ENCODE measurements around the gene MRPL14. TPM values are rescaled to one million over a fixed set of nuclear protein-coding genes. Genes with fewer than 3 reads are reported as not detected.

Gene MRPL14
- 41.2 TPM for total RNA-seq

GRCh38 chr6:44127186-44128019, at the start of gene MRPL14, which contains the start of gene TMEM63B:
Gene MRPL14, minus strand, starts transcription at chr6:44127452. Its CDS starts 10,841 bp downstream, at chr6:44116611.
Gene TMEM63B, plus strand, starts transcription at chr6:44127554. Its CDS starts 7,031 bp downstream, at chr6:44134585.
- peak; percentile 99 for DNase-seq (ENCODE audit: low spot score in 2 of 2)
- FAIRE-seq, result no peak

- FAIRE-seq, result no peak
- no peak for DNase-seq (ENCODE audit: low spot score in 2 of 2)
Measured at GRCh38 chr6:44176130-44176761, 49.0 kb upstream of the MRPL14 start.

- DNase-seq (ENCODE audit: low spot score in 2 of 2) (peak; percentile 66 to 92), FAIRE-seq (no peak)
Measured at GRCh38 chr6:44172731-44173500, 45.7 kb upstream of the MRPL14 start.

DNA sequence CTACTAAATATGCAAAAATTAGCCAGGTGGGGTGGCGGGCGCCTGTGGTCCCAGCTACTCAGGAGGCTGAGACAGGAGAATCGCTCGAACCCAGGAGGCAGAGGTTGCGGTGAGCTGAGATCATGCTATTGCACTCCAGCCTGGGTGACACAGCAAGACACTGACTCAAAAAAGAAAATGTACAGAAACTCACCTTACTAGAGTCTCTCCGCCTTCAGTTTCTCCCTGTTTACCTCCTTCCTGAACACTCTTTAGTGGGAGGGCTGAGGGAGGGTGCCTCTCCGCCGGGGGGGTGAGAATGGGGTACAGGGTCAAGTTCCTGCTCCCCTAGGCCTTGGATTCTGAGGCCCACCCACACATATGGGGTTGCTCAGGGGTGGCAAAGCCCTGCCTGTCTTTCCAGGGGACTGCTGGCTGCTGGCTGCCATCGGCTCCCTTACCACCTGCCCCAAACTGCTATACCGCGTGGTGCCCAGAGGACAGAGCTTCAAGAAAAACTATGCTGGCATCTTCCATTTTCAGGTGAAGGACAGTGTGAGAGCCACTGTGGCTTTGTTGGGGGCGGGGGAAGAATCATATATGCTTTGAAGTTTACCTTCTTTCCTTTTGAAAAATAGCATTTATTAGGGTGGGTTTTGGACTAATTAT, 44.8 kb upstream of the MRPL14 start:
- DNase-seq (ENCODE audit: low spot score in 2 of 2), result no peak
- no peak for FAIRE-seq

DNA sequence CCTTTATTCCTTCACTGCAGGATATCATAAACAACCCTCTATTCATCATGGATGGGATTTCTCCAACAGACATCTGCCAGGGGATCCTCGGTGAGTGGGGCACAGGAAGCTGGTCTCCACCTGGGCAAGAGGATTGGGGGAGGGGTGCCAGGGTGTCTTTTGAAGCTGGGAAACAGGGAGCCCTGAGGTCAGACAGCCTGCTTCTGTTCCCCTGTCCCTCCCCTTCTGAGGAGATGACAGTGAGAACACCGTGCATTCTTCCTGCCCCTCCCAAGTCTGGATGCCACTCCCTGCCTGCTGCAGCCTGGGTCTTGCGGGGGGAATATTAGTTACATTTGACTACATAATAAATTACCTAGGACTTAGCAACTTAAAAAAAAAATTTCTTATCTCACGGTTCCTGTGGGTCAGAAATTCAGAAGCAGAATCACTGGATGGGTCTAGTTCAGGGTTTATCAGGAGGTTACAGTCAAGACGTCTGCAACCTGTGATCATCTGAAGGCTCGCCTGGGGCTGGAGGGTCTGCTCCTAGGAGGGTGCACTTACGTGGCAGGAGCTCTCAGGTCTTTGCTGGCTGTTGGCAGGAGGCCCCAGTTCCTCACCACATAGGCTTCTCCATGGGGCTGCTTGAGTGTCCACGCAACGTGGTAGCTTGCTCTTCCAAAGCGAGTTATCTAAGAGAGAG, 42.8 kb upstream of the MRPL14 start:
- no peak for DNase-seq (ENCODE audit: low spot score in 2 of 2)
- FAIRE-seq, result no peak

GRCh38 chr6:44169154-44169553, 41.9 kb upstream of the MRPL14 start:
- DNase-seq (ENCODE audit: low spot score in 2 of 2) (no peak), FAIRE-seq (no peak)

DNA sequence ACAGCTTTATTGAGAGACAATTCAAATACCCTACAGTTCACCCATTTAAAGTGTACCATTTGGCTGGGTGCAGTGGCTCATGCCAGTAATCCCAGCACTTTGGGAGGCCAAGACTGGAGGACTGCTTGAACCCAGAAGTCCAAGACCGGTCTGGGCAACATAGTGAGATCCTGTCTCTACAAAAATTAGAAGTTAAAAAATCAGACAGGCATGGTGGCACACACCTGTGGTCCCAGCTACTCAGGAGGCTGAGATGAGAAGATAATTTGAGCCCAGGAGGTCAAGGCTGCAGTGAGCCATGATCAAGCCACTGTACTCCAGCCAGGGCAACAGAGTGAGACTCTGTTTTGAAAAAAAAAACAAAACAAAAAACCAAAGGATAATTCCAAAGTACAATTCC, 40.3 kb upstream of the MRPL14 start:
- FAIRE-seq (no peak), DNase-seq (ENCODE audit: low spot score in 2 of 2) (no peak)

GRCh38 chr6:44166591-44167184, 39.4 kb upstream of the MRPL14 start:
- no peak for FAIRE-seq

DNA sequence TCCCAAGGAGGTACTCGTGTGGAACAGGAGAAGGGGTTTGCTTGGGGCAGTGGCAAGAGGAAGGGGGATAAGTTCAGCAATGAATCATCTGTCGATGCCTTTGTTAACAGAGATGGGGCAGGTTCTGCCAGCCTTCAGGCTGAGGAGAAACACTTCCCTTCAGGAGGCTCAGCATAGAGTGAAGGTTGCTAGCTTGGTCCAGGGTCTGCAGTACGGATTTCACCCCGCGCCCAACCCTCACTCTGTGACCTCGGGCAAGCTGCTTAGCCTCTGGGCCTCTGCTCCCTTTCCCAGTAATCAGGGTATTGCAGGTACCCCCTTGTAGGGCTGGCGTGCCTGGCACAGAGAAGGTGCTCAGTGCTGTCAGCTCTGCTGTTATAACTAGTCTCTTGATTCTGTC, 38.9 kb upstream of the MRPL14 start:
- DNase-seq (ENCODE audit: low spot score in 2 of 2) (no peak), FAIRE-seq (no peak)

More at GRCh38 chr6:44166591-44167184, 39.4 kb upstream of the MRPL14 start:
- no peak for DNase-seq (ENCODE audit: low spot score in 2 of 2)

- FAIRE-seq (no peak), DNase-seq (ENCODE audit: low spot score in 2 of 2) (no peak)
Measured at GRCh38 chr6:44162876-44163625, 35.8 kb upstream of the MRPL14 start.

DNA sequence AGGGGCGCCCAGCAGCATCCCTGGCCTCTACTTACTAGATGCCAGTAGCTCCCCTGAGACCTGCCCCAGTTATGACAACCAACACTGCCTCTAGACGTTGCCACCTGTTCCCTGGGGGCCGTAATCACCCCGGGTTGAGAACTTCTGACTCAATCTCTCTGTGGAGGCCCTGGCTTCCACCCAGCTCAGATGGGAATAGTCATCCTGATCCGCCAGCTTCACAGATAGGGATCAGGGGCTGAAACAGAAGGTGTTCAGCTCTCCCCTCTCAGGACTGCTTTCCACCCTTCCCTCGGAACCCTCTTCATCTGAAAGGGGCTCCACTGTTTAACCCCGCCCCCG, 34.7 kb upstream of the MRPL14 start:
- DNase-seq (ENCODE audit: low spot score in 2 of 2) (no peak), FAIRE-seq (no peak)

DNA sequence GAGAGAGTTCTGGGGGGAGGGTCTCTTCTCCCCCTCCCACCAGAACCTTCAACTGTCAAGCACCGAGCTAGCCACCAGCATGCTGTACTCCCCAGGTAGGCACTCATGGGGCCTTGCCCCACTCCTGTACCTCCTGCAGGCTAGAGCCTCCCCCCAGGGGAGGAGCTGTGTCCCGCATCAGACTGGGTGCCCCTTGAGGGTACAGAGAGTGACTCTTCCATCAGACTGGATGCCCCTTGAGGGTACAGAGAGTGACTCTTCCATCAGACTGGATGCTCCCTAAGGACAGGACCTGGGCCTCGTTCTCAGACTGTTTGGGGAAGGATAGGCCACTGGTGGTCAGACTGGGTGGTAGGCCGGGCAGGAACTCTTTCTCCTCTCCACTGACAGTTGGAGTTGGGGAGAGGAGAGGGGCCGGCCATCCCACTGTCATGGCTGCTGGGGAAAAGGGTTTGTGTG, 31.5 kb upstream of the MRPL14 start, which contains the start of gene CAPN11:
CAPN11 (plus strand) TSS at position 51 of the 459 bp plus-strand sequence; CDS start at position 80, 29 bp downstream.
- DNase-seq (ENCODE audit: low spot score in 2 of 2), result no peak
- FAIRE-seq, result no peak

DNA sequence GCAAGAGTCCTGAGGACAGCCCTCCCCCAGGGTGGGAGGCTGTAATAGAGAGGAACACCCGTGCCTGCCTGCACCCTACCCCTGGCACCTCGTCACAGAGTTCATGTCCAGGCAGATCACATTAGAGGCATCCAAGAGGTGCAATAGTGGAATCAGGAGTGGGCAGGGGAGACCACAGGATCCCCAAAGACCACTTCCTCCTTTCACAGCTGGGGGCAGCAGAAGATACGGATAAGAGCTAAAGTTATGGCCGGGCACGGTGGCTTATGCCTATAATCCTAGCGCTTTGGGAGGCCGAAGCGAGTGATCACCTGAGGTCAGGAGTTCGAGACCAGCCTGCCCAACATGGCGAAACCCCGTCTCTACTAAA, 29.9 kb upstream of the MRPL14 start:
- no peak for DNase-seq (ENCODE audit: low spot score in 2 of 2)
- no peak for FAIRE-seq

- DNase-seq (ENCODE audit: low spot score in 2 of 2), result no peak
- FAIRE-seq, result no peak
Measured at GRCh38 chr6:44156494-44157151, 29.4 kb upstream of the MRPL14 start.

- FAIRE-seq (no peak), DNase-seq (ENCODE audit: low spot score in 2 of 2) (no peak)
Measured at GRCh38 chr6:44154067-44154466, 26.8 kb upstream of the MRPL14 start.

DNA sequence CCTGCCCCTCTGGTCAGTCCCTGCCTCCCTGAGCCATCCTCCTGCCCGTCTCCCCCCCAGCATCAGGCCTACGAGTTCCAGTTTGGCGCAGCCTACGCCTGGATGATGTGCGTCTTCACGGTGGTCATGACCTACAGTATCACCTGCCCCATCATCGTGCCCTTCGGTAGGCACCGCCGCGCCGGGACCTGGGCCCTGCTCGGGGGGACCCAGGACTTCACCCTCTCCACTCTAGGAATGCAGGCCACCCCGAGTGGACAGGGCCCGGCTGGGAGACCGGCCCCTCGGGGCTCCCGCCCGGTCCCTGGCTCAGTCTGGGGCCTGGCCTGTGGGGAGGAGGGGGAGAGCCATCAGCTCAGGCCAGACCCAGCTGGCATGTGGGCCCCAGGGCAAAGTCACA, 25.3 kb upstream of the MRPL14 start:
- DNase-seq (ENCODE audit: low spot score in 2 of 2) (no peak), FAIRE-seq (no peak)

GRCh38 chr6:44152109-44152461, 24.8 kb upstream of the MRPL14 start:
- FAIRE-seq, result no peak
- no peak for DNase-seq (ENCODE audit: low spot score in 2 of 2)

GRCh38 chr6:44151348-44152108, 24.3 kb upstream of the MRPL14 start:
- DNase-seq (ENCODE audit: low spot score in 2 of 2) (peak; percentile 74 to 87), FAIRE-seq (no peak)
